ENCODE measurements around the gene NRXN3.

The NRXN3 gene

DNA sequence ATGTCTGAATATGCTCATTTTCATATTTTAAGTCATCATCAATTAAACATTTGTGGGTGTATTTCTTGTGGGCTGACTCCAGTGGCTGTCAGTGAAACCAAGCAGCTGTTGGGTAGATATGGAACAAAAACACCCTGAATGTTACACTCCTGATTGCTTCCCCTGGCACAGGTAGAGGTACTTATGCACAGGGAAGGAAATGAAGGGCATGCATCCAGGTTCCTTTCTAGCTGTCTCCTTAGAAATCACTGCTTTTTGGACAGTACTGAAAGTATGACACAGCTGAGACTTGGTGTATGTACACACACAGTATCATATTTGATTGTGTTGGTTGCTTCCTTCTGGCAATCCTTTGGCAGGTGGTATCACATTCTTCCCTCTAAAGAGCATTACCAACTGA lies 1034.4 kb downstream of the NRXN3 start:
- in situ Hi-C loops (cut with HindIII; ENCODE audit: low pct_ligation_motif_present, low pct_unique_long_range_greater_than_20kb, low sequenced_read_pairs): no loop called here

DNA sequence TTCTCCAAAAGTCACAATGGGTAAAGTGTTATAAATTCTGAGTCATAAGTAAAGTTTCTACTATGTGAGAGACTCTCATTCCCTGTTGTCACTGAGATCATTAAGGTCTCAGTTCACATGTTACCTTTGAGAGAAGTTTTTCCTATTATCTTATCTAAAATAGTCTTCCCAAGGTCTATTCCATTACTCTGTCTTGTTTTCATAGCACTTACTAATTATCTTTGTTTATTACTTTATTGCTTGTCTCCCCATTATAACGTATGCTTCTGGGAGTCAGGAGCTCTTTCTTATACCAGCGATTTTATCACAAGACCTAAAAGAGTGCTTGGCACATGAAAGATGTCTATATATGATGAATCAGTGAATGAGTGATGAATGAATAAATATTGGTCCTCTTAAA lies 1039.2 kb downstream of the NRXN3 start:
- in situ Hi-C loops (cut with HindIII; ENCODE audit: low pct_ligation_motif_present, low pct_unique_long_range_greater_than_20kb, low sequenced_read_pairs): no loop called here
- no peak for DNase-seq

More for the DNA sequence above, 1034.4 kb downstream of the NRXN3 start:
- no peak for DNase-seq

DNA sequence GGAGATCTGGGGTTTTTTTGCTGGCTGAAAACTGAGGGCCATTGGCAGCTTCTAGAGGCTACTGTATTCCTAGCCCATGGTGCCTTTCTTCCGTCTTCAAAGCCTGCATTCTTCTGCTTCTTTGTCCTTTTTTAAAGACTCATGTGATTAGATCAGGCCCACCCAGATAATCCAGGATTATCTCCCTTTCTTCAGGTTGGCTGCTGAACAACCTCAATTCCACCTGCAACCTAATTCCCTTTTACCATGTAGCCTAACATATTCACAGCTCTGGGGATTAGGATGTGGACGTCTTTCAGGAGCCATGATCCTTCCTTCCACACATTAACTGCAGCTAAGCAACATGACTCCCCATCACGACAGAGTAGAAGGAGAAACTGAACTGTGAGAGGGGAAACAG lies 1055.6 kb downstream of the NRXN3 start:
- DNase-seq: no peak
- in situ Hi-C loops (cut with HindIII; ENCODE audit: low pct_ligation_motif_present, low pct_unique_long_range_greater_than_20kb, low sequenced_read_pairs): no loop called here

DNA sequence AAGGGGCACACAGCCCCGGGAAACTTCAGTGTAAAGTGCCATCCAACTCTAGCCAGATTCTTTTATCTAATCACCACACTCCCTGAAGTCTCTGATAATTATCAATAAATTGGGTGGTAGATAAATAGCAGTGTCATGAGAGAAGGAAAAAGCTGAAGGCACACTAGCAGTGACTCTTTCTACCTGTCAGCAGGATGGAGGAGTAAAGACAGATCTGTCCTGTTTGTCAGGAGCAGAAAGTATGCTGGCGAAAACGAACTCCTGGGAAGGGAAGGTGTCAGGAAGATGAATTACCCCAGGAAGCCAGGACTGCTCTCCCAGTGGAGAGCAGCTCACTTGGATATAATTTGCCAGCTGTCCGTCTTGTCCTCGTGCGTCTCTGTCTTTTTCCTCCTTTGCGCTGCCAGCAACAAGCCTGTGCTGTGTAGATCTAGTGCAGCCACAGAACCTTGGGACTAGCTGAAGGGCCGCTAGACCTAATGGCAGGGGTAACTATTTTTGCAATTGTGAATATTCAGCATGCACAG lies 1059.3 kb downstream of the NRXN3 start:
- in situ Hi-C loops (cut with HindIII; ENCODE audit: low pct_ligation_motif_present, low pct_unique_long_range_greater_than_20kb, low sequenced_read_pairs): no loop called here
- no peak for DNase-seq

DNA sequence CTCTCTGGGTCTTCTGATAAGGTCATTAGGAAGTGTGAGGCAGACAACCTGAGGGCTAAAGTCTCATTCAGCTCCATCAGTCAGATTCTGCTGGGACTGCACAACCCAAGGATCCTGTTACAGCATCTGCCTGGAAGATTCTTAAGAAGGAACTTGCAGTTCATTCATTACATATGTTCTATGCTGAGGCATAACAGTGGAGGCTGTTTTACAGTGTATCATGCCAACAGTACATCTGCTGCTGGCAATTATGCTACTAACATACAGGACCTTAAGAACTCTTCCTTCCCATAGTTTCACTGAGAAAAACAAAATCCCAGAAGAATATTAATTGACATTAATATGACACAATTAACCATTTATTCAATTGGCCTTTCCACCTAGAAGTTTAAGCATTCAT lies 1072.5 kb downstream of the NRXN3 start:
- no peak for DNase-seq
- in situ Hi-C loops (cut with HindIII; ENCODE audit: low pct_ligation_motif_present, low pct_unique_long_range_greater_than_20kb, low sequenced_read_pairs): no loop called here

DNA sequence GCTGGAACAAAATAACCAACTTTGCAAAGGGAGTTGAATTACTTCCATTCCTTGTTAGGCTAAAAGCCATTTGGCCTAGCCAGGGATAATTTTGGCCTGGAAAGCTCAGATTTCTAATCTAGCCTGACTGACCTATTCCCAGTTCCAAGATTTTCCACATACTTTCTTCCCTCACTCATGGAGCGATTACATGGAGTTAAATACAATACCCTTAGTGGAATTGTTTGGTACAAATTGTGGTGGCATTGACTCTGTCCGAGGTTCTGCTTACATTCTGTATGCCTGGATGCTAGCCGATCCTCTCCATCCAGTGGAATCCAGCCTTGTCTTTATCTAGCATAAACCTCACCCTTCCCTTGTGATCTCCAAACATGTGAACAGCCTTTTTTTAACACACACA lies 1076.0 kb downstream of the NRXN3 start:
- DNase-seq: no peak
- in situ Hi-C loops (cut with HindIII; ENCODE audit: low pct_ligation_motif_present, low pct_unique_long_range_greater_than_20kb, low sequenced_read_pairs): no loop called here

DNA sequence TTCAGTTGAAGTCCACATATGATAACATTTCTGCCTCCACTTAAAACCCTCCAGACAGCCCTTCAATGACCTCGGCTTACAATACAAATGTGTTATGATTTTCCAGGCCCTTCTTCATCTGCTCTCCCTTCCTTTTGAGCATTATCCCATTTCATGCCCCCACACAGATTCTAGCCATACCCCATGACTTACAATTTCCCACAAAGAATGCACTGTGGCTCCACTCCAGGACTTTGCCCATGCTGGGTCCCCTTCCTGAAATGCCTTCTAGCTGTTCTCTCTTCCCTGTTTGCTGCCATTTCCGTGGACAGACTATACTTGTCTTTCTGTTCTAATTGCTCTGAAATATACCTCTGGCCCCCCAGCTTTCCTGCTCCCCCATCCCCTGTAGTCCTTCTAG lies 1078.0 kb downstream of the NRXN3 start:
- in situ Hi-C loops (cut with HindIII; ENCODE audit: low pct_ligation_motif_present, low pct_unique_long_range_greater_than_20kb, low sequenced_read_pairs): no loop called here
- DNase-seq: no peak

DNA sequence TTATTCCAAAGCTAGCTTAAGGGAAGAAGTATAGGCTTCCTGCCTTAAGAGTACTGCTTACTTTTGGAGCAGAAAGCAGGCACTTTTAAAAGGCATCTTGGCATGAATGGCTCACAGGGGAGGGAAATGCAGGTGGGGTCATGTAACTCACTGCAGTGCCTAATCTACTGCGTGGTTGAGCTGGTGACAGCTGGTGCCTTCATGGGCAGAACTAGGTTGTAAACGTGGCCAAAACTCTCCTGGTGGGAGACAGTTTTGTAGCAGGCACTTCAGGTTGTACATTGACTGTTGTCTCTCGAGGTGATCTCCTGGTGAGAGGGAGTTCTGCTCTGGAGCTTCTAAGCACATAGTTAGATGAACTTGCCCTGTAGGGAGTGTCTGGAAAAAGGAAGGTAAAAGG lies 1078.6 kb downstream of the NRXN3 start:
- in situ Hi-C loops (cut with HindIII; ENCODE audit: low pct_ligation_motif_present, low pct_unique_long_range_greater_than_20kb, low sequenced_read_pairs): no loop called here
- no peak for DNase-seq

DNA sequence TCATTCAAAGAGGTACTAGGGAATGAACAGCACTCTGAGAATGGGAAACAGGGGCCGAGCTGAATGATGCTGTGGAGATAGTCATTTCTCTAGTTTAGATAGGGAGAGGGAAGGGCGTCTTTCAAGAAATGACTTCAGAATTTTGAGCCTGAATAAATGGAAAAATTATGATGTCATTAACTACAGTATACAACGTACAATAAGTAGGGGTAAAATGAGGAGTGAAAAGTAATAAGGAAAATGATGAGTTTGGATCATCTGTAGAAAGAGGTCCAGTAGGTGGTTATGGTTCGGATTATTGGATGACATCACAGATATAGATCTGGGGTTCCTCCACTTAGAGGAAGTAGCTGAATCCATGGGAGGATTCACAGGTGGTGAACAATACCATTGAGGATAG lies 1081.1 kb downstream of the NRXN3 start:
- in situ Hi-C loops (cut with HindIII; ENCODE audit: low pct_ligation_motif_present, low pct_unique_long_range_greater_than_20kb, low sequenced_read_pairs): no loop called here
- no peak for DNase-seq

DNA sequence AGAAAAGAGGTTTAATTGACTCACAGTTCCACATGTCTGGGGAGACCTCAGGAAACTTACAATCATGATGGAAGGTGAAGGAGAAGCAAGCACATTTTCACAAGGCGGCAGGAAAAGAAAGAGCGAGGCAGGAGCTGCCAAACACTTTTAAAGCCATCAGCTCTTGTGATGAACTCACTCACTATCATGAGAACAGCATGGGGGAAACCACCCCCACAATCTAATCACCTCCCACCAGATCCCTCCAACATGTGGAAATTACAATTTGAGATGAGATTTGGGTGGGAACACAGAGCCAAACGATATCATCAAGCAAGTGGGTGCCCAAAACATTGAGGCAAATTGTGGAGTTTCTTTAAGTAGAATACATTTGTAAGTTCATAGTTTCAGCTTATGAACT lies 1083.4 kb downstream of the NRXN3 start:
- in situ Hi-C loops (cut with HindIII; ENCODE audit: low pct_ligation_motif_present, low pct_unique_long_range_greater_than_20kb, low sequenced_read_pairs): no loop called here
- no peak for DNase-seq

DNA sequence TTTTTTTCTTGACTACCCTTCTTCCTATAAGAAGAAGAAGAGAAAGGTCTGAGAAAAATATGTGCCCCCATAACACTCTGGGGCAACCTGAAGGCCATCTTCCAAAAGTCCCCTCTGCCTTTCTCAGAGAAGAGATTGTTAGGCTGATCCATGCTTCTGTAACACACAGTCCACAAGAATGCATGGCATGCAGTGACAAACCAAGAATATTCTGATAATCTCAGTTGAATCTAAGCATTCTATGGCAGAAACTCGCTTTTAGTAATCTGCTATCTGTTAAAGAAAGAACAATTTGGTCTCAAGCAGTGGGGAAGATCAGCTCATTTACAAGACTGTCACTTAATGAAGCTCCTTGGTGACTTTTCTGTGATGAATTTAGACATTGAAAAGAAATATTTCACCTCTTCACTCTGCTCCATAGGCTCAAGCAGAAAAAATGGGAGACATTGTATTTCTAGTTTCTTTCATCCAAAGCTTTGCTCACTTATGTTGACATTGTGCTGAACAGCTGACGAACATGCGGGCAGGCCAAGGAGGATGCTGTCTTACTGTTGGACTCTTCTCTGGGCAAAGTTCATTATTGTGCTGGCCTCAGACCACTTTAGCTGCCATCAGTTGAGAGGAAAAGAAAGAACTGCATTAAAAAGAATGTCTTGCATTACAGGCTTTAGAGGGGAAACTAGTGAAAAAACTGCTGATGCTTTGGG lies 1084.0 kb downstream of the NRXN3 start:
- DNase-seq: no peak
- in situ Hi-C loops (cut with HindIII; ENCODE audit: low pct_ligation_motif_present, low pct_unique_long_range_greater_than_20kb, low sequenced_read_pairs): no loop called here

DNA sequence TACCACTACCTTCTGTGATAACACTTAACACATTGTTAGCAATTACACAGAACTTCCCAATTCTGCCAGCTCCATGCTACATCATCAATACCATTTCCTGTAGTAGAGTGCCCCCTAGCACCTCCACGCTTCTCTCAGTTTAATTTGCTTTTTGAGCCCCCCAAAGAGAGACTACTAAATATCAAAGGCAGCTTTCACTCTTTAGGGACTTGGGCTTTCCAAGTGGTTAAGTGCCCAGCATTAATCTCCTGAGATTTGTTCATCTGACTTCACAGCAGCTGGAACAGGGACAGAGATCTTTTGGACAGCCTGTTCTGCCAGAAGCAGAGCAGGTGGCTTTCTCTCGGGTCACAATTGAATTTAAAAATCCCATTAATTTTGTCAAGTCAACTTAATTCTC lies 1086.2 kb downstream of the NRXN3 start:
- in situ Hi-C loops (cut with HindIII; ENCODE audit: low pct_ligation_motif_present, low pct_unique_long_range_greater_than_20kb, low sequenced_read_pairs): no loop called here
- DNase-seq: no peak

DNA sequence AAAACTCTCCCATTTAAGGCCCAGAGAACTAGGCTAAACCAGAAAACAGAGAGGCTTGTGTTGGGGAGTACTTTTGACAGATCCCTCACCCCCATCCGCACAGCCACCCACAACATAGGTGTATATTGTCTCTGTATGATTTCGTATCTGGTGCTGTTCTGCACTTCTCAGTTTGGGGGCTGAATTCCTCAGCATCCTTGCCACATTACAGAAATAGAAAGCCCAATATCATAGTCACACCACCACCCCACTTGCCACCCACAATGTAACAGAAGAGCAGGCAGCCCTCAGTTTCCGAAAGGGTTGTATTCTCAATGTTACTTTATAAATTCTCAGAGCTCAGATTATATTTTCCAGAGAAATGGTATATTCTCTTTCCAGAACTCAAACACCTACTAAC lies 1090.2 kb downstream of the NRXN3 start:
- DNase-seq: no peak
- in situ Hi-C loops (cut with HindIII; ENCODE audit: low pct_ligation_motif_present, low pct_unique_long_range_greater_than_20kb, low sequenced_read_pairs): no loop called here

DNA sequence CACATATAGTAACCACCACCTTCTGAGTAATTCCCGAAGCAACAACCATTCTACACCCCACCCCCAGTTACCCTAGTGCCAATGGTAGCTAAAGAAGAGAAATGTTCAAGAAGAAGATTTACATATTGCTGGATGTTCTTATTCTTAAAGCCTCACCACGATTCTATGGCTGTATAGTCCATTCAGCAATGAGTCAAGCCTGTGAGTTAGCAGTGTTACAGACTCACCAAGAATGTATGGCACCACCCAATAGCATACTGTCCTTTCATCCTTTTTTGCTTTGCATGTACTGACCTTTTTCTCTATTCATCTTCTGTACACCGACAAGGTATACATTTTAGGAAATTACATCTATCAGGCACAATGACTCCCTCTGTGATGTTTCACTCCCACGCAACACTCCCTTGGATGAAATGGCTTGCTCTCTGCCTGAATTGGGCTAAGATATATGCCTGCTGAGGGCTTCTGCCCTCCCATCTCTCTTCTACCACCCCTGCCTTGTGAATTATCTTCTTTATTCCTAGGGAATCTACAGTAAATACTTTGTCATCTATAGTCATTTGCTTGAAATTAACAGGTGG lies 1095.3 kb downstream of the NRXN3 start:
- in situ Hi-C loops (cut with HindIII; ENCODE audit: low pct_ligation_motif_present, low pct_unique_long_range_greater_than_20kb, low sequenced_read_pairs): no loop called here
- no peak for DNase-seq

DNA sequence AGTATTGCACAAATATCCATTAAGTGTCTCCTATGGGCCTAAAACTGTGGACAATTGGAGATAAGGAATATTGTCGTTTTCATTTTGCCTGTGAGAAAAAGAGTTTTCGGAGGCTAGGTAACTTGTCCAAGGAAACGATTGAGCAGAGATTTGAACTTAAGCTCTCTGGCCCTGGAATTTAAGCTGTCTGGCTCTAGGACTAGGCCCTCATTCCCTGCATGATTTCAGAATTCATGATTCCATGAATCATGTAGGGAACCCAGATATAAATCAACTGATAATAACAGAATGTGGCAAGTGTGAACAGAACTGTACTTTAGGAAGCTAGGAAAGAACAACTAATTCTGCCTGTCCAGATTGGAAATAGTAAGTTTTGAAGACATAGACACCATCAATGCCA lies 1100.2 kb downstream of the NRXN3 start:
- DNase-seq: no peak
- in situ Hi-C loops (cut with HindIII; ENCODE audit: low pct_ligation_motif_present, low pct_unique_long_range_greater_than_20kb, low sequenced_read_pairs): no loop called here

DNA sequence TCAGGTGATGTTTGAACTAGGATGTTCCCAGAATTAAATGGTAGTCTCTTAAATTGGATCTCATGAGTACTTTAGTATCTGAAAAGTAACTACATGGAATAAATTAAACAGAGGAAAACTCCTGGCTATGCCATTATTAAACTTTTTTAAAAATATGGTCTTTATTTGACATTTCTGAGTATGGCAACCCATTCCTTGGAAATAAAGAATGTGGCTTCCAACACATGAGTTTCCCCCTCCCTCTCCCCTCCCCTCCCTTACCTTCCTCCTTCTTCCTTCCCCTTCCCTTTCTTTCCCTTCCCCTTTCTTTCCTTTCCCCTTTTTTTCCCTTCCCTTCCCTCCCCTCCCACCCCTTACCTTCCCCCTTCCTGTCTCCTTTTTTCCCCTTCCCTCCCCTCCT lies 1100.9 kb downstream of the NRXN3 start:
- in situ Hi-C loops (cut with HindIII; ENCODE audit: low pct_ligation_motif_present, low pct_unique_long_range_greater_than_20kb, low sequenced_read_pairs): no loop called here

DNA sequence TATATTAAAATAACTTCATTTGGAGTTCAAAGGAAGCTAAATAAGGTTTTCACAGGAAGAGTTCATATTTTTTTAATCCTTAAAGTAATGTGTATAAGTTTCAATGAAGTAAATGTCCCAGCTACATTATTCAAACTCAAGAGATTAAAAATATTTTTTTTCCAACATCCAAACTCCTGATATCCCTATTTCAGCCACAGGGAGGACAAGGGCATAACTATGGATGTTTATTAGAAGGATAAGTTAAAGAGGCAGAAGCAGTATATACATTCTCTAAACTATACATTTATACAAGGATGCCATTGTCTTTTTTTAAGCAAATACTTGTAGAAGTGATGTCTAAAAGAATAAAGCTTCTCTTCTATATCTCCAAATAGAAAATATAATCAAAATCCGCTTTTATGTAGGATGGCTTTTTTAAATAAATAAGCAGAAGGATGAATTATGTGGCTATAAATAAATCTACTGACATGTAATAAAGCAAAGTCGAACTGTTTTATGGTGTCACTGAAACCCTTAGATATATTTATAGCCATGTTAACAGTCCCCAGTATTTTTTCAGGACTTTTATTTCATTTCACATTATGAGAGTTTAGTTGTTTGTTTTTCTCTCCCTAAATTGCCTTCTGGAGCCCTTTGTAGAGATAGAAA lies 1104.6 kb downstream of the NRXN3 start:
- in situ Hi-C loops (cut with HindIII; ENCODE audit: low pct_ligation_motif_present, low pct_unique_long_range_greater_than_20kb, low sequenced_read_pairs): no loop called here
- no peak for DNase-seq

More for the DNA sequence above, 1100.9 kb downstream of the NRXN3 start:
- no peak for DNase-seq

DNA sequence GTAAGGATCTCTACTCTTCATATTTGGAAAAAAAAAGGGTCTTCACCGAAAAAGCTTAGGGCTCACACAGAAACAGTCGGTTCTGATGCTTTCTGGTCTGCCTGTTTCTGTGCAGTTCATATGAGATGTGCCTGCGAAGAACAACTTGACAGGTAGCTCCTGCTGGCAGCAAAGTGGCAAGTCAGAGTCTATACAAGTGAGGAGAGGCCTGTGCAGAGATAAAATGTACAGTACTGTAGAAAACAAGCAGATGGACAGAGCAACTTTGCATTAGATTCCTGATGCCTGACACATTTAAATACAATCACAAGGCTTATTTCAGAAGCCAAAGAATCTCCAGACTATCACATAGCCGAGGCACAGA lies 1105.1 kb downstream of the NRXN3 start:
- in situ Hi-C loops (cut with HindIII; ENCODE audit: low pct_ligation_motif_present, low pct_unique_long_range_greater_than_20kb, low sequenced_read_pairs): no loop called here
- DNase-seq: no peak

DNA sequence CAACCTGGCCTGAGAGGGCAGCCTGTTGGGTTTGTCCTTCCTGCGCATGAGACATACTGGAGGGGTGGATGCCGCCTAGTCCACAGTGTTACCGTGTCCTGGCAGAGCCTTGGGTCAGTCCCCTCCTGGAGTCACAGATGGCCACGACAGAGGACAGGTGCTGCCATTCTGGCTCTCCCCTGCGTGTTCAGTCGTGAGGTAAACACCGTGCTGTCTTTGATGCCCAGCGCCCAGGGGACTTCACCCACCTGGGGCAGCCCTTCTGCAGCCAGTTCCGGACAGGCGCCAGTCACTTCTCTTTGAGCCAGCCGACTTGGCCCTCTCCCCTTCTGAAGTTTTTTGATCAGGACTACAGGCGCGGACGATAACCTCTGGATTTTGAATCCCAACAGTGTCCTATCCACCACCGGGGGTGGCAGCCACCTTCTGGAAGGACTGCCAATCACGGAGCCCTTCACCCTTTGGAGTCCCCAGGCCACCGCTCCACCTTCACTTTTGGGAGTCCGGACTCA lies 1108.2 kb downstream of the NRXN3 start:
- in situ Hi-C loops (cut with HindIII; ENCODE audit: low pct_ligation_motif_present, low pct_unique_long_range_greater_than_20kb, low sequenced_read_pairs): no loop called here
- DNase-seq: no peak

Measured in ACHN (cell line).